WERI-Rb-1 (cell line): Measurements from ENCODE around the gene RAB34.

ENCODE experiments used
- DNase-seq: peaks from one replicate; pipeline ENCODE4 v3.0.0-alpha.2; 2020
- H3K27ac ChIP-seq: fragments of 250-450 bp; sonication (Bioruptor Pico); 2 replicates; pipeline ENCODE4 v1.5.1; 2020; ENCODE audit warnings: mild to moderate bottlenecking, moderate library complexity
- H3K27me3 ChIP-seq: fragments of 250-450 bp; sonication (Bioruptor Pico); 2 replicates; pipeline ENCODE4 v1.5.1; 2021; ENCODE audit warnings: mild to moderate bottlenecking, low read depth, moderate library complexity; ENCODE audit not compliant: insufficient read depth, severe bottlenecking
- H3K36me3 ChIP-seq: fragments of 250-450 bp; sonication (Bioruptor Pico); 2 replicates; pipeline ENCODE4 v1.5.1; 2020; ENCODE audit warnings: mild to moderate bottlenecking, moderate library complexity
- H3K4me3 ChIP-seq: 2 replicates; pipeline ENCODE4 v1.5.1; 2011; ENCODE audit warnings: low read depth, mild to moderate bottlenecking, control low read depth, low read length
- H3K9me3 ChIP-seq: fragments of 250-450 bp; sonication (Bioruptor Pico); 2 replicates; pipeline ENCODE4 v1.5.1; 2021; ENCODE audit warnings: mild to moderate bottlenecking, moderate library complexity; ENCODE audit not compliant: severe bottlenecking
- CTCF ChIP-seq: IDR thresholded peaks from 2 replicates; pipeline ENCODE4 v1.5.1; 2011; ENCODE audit warnings: low read depth, mild to moderate bottlenecking, control low read depth, inconsistent platforms, low read length

Gene RAB34

GRCh38 chr17:28698253-28698941, 19.3 kb downstream of the RAB34 start:
- Histone ChIP-seq H3K27me3 (no peaks in the 10 kb centered on the region), H3K9me3 (no peaks in the 10 kb centered on the region), H3K27ac (peak overlapping the region; percentile 86), H3K36me3 (peaks cover 100% of the 10 kb centered on the region), H3K4me3 (no peak overlapping the region)
- no peak for TF ChIP-seq CTCF
- peak; percentile 79 for DNase-seq

- H3K4me3 ChIP-seq, result no peak overlapping the region
- no peak overlapping the region for H3K27ac ChIP-seq
- no peak for DNase-seq
- no peaks in the 10 kb centered on the region for H3K27me3 ChIP-seq
- no peak for TF ChIP-seq CTCF
- H3K36me3 ChIP-seq, result peaks cover 97% of the 10 kb centered on the region
- H3K9me3 ChIP-seq, result no peaks in the 10 kb centered on the region
Measured at GRCh38 chr17:28693869-28694268, 23.8 kb downstream of the RAB34 start.

- peaks cover 93% of the 10 kb centered on the region for H3K36me3 ChIP-seq
- no peak overlapping the region for H3K4me3 ChIP-seq
- DNase-seq, result no peak
- no peaks in the 10 kb centered on the region for H3K9me3 ChIP-seq
- TF ChIP-seq CTCF, result no peak
- H3K27me3 ChIP-seq, result no peaks in the 10 kb centered on the region
- no peak overlapping the region for H3K27ac ChIP-seq
Measured at GRCh38 chr17:28689011-28689410, 28.7 kb downstream of the RAB34 start.

GRCh38 chr17:28688481-28688880, 29.2 kb downstream of the RAB34 start:
- Histone ChIP-seq H3K36me3 (peaks cover 93% of the 10 kb centered on the region), H3K27ac (peak overlapping the region; percentile 94), H3K9me3 (no peaks in the 10 kb centered on the region), H3K4me3 (no peak overlapping the region), H3K27me3 (no peaks in the 10 kb centered on the region)
- DNase-seq, result no peak
- TF ChIP-seq CTCF, result no peak

GRCh38 chr17:28686296-28686695, 31.4 kb downstream of the RAB34 start:
- peaks cover 96% of the 10 kb centered on the region for H3K36me3 ChIP-seq
- H3K27me3 ChIP-seq, result no peaks in the 10 kb centered on the region
- peak overlapping the region; percentile 26 for H3K4me3 ChIP-seq
- peak overlapping the region; percentile 94 for H3K27ac ChIP-seq
- no peak for TF ChIP-seq CTCF
- no peaks in the 10 kb centered on the region for H3K9me3 ChIP-seq
- peak; percentile 75 for DNase-seq

- no peak for TF ChIP-seq CTCF
- peaks cover 96% of the 10 kb centered on the region for H3K36me3 ChIP-seq
- H3K4me3 ChIP-seq, result no peak overlapping the region
- no peaks in the 10 kb centered on the region for H3K9me3 ChIP-seq
- H3K27me3 ChIP-seq, result no peaks in the 10 kb centered on the region
- DNase-seq, result no peak
- H3K27ac ChIP-seq, result peak overlapping the region; percentile 94
Measured at GRCh38 chr17:28685366-28685765, 32.3 kb downstream of the RAB34 start.
